ENCODE results near the gene EIF1B. TPM values are rescaled to one million over a fixed set of nuclear protein-coding genes. Genes with fewer than 3 reads are reported as not detected.

The EIF1B gene
- total RNA-seq, 4 donors from 2014 or later: 27.4 to 45.6 (median 38.1) TPM

- ATAC-seq (ENCODE audit: low FRiP score) (peak; percentile 41), DNase-seq (ENCODE audit: low spot score) (no peak)
- peak in 2 of 3 donors; percentile 49 to 50 for TF ChIP-seq CTCF (IDR thresholded peaks at IDR 0.05)
Measured at GRCh38 chr3:40317061-40317855, 7.8 kb downstream of the EIF1B start.

GRCh38 chr3:40321818-40322217, 12.3 kb downstream of the EIF1B start:
- ATAC-seq (ENCODE audit: low FRiP score) (no peak), DNase-seq (ENCODE audit: low spot score) (no peak)
- TF ChIP-seq CTCF (IDR thresholded peaks at IDR 0.05): no peak

- no peak for DNase-seq (ENCODE audit: low spot score)
- no peak for ATAC-seq (ENCODE audit: low FRiP score)
- TF ChIP-seq CTCF (IDR thresholded peaks at IDR 0.05): no peak
Measured at GRCh38 chr3:40323946-40324345, 14.4 kb downstream of the EIF1B start.

GRCh38 chr3:40324621-40325020, 15.1 kb downstream of the EIF1B start:
- TF ChIP-seq CTCF (IDR thresholded peaks at IDR 0.05): no peak
- DNase-seq (ENCODE audit: low spot score) (no peak), ATAC-seq (ENCODE audit: low FRiP score) (no peak)

GRCh38 chr3:40325465-40325864, 16.0 kb downstream of the EIF1B start:
- no peak for ATAC-seq (ENCODE audit: low FRiP score)
- no peak for TF ChIP-seq CTCF (IDR thresholded peaks at IDR 0.05)
- DNase-seq (ENCODE audit: low spot score): no peak

GRCh38 chr3:40328374-40328773, 18.9 kb downstream of the EIF1B start:
- no peak for TF ChIP-seq CTCF (IDR thresholded peaks at IDR 0.05)
- ATAC-seq (ENCODE audit: low FRiP score) (no peak), DNase-seq (ENCODE audit: low spot score) (no peak)

- DNase-seq (ENCODE audit: low spot score) (no peak), ATAC-seq (ENCODE audit: low FRiP score) (no peak)
- TF ChIP-seq CTCF (IDR thresholded peaks at IDR 0.05): no peak
Measured at GRCh38 chr3:40329071-40329470, 19.6 kb downstream of the EIF1B start.
